Osteocyte (in vitro differentiated cells): Measurements from ENCODE around the gene NKAIN4. TPM values are rescaled to one million over a fixed set of nuclear protein-coding genes. Genes with fewer than 3 reads are reported as not detected.

Experiments
- DNase-seq: peaks from one replicate; pipeline ENCODE4 v3.0.0; 2021; ENCODE audit warnings: mixed read lengths; ENCODE audit not compliant: unreplicated experiment; ENCODE audit errors: extremely low spot score
- H3K27ac Mint-ChIP-seq: one replicate; pipeline ENCODE4 v1.8.0; 2021; ENCODE audit warnings: mild to moderate bottlenecking, mixed read lengths; ENCODE audit not compliant: unreplicated experiment
- H3K27me3 Mint-ChIP-seq: one replicate; pipeline ENCODE4 v1.8.0; 2021; ENCODE audit warnings: mixed read lengths; ENCODE audit not compliant: unreplicated experiment
- H3K36me3 Mint-ChIP-seq: one replicate; pipeline ENCODE4 v1.8.0; 2021; ENCODE audit warnings: mixed read lengths; ENCODE audit not compliant: unreplicated experiment
- H3K4me1 Mint-ChIP-seq: one replicate; pipeline ENCODE4 v1.8.0; 2021; ENCODE audit warnings: mixed read lengths; ENCODE audit not compliant: unreplicated experiment
- H3K4me3 Mint-ChIP-seq: one replicate; pipeline ENCODE4 v1.8.0; 2021; ENCODE audit warnings: mild to moderate bottlenecking, moderate library complexity, mixed read lengths; ENCODE audit not compliant: unreplicated experiment
- H3K9me3 Mint-ChIP-seq: one replicate; pipeline ENCODE4 v1.8.0; 2021; ENCODE audit warnings: mixed read lengths; ENCODE audit not compliant: unreplicated experiment
- CTCF ChIP-seq: fragments of 200-600 bp; sonication (generic); IDR thresholded peaks from 2 replicates; pipeline ENCODE4 v1.5.0; 2021; ENCODE audit warnings: antibody characterized with exemption, mild to moderate bottlenecking, moderate library complexity
- total RNA-seq: library from RNA; stranded (reverse); gene quantifications from 2 replicates; pipeline ENCODE4 v1.2.1, GENCODE V29; 2021

Gene NKAIN4
- total RNA-seq, 1 donor from 2014 or later: 0.62 TPM

GRCh38 chr20:63273635-63274380, 19.5 kb upstream of the NKAIN4 start:
- Mint-ChIP-seq H3K36me3 (peaks cover 7% of the 10 kb centered on the region), H3K4me3 (peak overlapping the region; percentile 75), H3K27me3 (no peaks in the 10 kb centered on the region), H3K27ac (peak overlapping the region; percentile 67), H3K9me3 (no peaks in the 10 kb centered on the region), H3K4me1 (peaks cover 26% of the 10 kb centered on the region)
- TF ChIP-seq CTCF: no peak
- DNase-seq: no peak

DNA sequence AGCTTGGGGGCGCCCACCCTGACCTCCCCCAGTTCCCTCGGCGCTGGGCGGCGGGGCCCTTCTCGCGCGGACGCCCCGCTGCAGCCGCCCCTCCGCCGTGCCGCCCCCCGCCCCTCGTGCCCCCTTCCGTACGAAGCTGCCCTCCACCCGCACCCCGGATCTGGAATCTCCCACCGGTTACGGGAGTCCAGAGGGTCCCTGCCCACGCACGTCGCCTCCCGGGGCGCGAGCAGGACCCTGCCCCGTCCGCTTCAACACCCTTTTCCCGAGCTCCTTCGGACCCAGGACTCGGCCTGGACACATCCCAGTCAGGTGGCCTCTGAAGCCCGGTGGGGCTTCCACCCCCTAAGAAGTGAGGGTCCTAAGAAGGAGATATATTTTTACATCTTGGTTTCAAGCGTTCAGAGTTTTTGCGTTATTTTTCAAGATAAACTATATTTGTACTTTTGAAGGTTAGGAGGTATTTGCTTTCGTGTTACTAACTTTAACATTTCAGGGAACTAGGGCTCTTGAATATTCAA, 18.9 kb upstream of the NKAIN4 start:
- Mint-ChIP-seq H3K4me3 (peak overlapping the region; percentile 75), H3K36me3 (peaks cover 7% of the 10 kb centered on the region), H3K9me3 (no peaks in the 10 kb centered on the region), H3K27ac (peak overlapping the region; percentile 67), H3K4me1 (peaks cover 26% of the 10 kb centered on the region), H3K27me3 (no peaks in the 10 kb centered on the region)
- TF ChIP-seq CTCF: no peak
- DNase-seq: no peak

DNA sequence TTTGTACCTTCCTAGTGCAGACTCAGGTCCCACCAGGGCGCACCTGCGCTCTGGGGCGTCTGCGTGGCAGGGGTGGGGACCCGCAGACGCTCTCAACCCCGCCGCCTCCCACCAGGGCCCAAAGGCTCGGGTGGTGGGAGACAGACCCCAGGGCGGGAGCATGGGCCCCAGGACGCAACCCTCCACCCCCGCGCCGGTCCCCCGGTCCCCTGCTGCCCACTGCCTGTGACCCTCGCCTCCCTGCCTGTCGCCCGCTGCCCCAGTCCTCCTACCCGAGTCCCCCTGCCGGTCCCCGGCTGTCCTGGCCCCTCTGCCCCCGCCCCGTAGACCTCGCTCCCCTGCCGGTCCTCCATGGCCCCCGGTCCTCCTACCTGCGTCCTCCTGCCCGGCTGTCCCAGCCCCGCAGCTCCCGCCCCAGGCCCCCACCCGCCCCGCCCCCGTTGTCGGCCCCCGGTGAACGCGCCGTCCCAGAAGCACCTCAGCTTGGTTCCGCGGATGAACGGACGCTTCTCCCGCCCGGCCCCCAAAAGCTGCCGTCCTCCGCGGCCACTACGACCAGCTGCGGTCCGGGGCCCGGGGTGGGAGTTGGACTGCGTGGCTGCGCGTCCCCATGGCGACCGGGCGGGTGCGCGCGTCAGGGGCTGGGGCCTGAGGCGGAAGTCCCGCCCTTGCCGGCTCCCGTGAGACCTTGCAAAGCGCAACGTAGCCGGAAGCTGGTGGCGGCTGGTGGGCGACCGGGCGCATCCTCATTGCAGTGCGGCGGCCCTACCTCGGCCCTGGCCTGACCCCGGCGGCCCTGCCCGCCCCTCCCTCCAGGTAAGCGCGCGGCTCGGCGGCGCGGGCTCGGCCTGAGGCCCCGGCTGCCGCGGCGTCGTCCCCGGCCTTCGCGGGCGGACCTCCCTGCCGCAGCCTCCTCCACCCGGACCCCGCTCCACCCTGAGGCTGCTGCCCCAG, 18.1 kb upstream of the NKAIN4 start, which contains the start of gene ARFGAP1:
TSS of gene ARFGAP1 (plus strand) at position 709 of the 954 bp plus-strand sequence. CDS start 2,768 bp downstream, outside the sequence.
- H3K4me1 Mint-ChIP-seq: peaks cover 26% of the 10 kb centered on the region
- H3K36me3 Mint-ChIP-seq: peaks cover 6% of the 10 kb centered on the region
- no peak for TF ChIP-seq CTCF
- no peaks in the 10 kb centered on the region for H3K9me3 Mint-ChIP-seq
- H3K4me3 Mint-ChIP-seq: peak within 1 kb of the TSS; percentile 77
- peak; percentile 96 for DNase-seq
- peak within 1 kb of the TSS; percentile 67 for H3K27ac Mint-ChIP-seq
- no peaks in the 10 kb centered on the region for H3K27me3 Mint-ChIP-seq

GRCh38 chr20:63270606-63271325, 16.5 kb upstream of the NKAIN4 start:
- no peaks in the 10 kb centered on the region for H3K9me3 Mint-ChIP-seq
- peaks cover 25% of the 10 kb centered on the region for H3K4me1 Mint-ChIP-seq
- peak overlapping the region; percentile 35 for H3K4me3 Mint-ChIP-seq
- no peak overlapping the region for H3K27ac Mint-ChIP-seq
- H3K36me3 Mint-ChIP-seq: no peaks in the 10 kb centered on the region
- no peak for TF ChIP-seq CTCF
- H3K27me3 Mint-ChIP-seq: no peaks in the 10 kb centered on the region
- no peak for DNase-seq
